Mesendoderm (in vitro differentiated cells): ENCODE results near the gene ZNF627.

Experiments
- DNase-seq: peaks from one replicate; pipeline ENCODE4 v3.0.0; 2013
- H2AK5ac ChIP-seq: 2 replicates; pipeline ENCODE4 v1.6.1; 2013; ENCODE audit warnings: low read length, inconsistent platforms
- H2BK120ac ChIP-seq: 2 replicates; pipeline ENCODE4 v1.6.1; 2013; ENCODE audit warnings: low read depth, mild to moderate bottlenecking, low read length, moderate library complexity, mixed read lengths
- H2BK15ac ChIP-seq: replicated peaks from 2 replicates; pipeline ENCODE4 v1.6.1; 2013; ENCODE audit warnings: low read depth, mild to moderate bottlenecking, moderate library complexity
- H2BK5ac ChIP-seq: 2 replicates; pipeline ENCODE4 v1.6.1; 2013; ENCODE audit warnings: low read length, inconsistent platforms
- H3K18ac ChIP-seq: 2 replicates; pipeline ENCODE4 v1.6.1; 2013; ENCODE audit warnings: mild to moderate bottlenecking, low read length, mixed read lengths
- H3K23ac ChIP-seq: one replicate; pipeline ENCODE4 v1.6.1; 2013; ENCODE audit warnings: low read length
- H3K27ac ChIP-seq: 2 replicates; pipeline ENCODE4 v1.5.1; 2013; ENCODE audit warnings: low read depth, mild to moderate bottlenecking, inconsistent platforms, low read length, moderate library complexity
- H3K27me3 ChIP-seq: 2 replicates; pipeline ENCODE4 v1.6.1; 2013; ENCODE audit warnings: low read length, control low read depth, mild to moderate bottlenecking, inconsistent platforms; ENCODE audit not compliant: insufficient read depth, poor library complexity
- H3K36me3 ChIP-seq: 2 replicates; pipeline ENCODE4 v1.6.1; 2013; ENCODE audit warnings: low read length, inconsistent platforms; ENCODE audit not compliant: control insufficient read depth, insufficient read depth
- H3K4ac ChIP-seq: one replicate; pipeline ENCODE4 v1.6.1; 2013; ENCODE audit warnings: low read depth, mild to moderate bottlenecking, low read length, moderate library complexity
- H3K4me1 ChIP-seq: 2 replicates; pipeline ENCODE4 v1.6.1; 2013; ENCODE audit warnings: low read depth, low read length, inconsistent platforms; ENCODE audit not compliant: control insufficient read depth
- H3K4me2 ChIP-seq: 2 replicates; pipeline ENCODE4 v1.6.1; 2013; ENCODE audit warnings: low read length
- H3K4me3 ChIP-seq: 2 replicates; pipeline ENCODE4 v1.5.1; 2013; ENCODE audit warnings: mild to moderate bottlenecking, low read length
- H3K56ac ChIP-seq: one replicate; pipeline ENCODE4 v1.6.1; 2013; ENCODE audit warnings: low read length
- H3K79me1 ChIP-seq: 2 replicates; pipeline ENCODE4 v1.6.1; 2013; ENCODE audit warnings: low read length, inconsistent platforms
- H3K79me2 ChIP-seq: 2 replicates; pipeline ENCODE4 v1.6.1; 2013; ENCODE audit warnings: mild to moderate bottlenecking, low read length; ENCODE audit not compliant: control insufficient read depth, insufficient read depth
- H3K9ac ChIP-seq: 2 replicates; pipeline ENCODE4 v1.6.1; 2013; ENCODE audit warnings: low read length, inconsistent platforms
- H4K5ac ChIP-seq: one replicate; pipeline ENCODE4 v1.6.1; 2013; ENCODE audit warnings: low read length
- H4K8ac ChIP-seq: one replicate; pipeline ENCODE4 v1.6.1; 2013; ENCODE audit warnings: low read depth, mild to moderate bottlenecking, control low read depth, low read length, moderate library complexity
- WGBS: extraction: QIAGEN DNeasy Blood & Tissue Kit; methylation state at CpG from one replicate; pipeline ENCODE4 v1.1.7; 2013; ENCODE audit warnings: low lambda C conversion rate, missing lambda C conversion rate; ENCODE audit not compliant: insufficient coverage; ENCODE audit errors: extremely low coverage; 5-methylcytosine and 5-hydroxymethylcytosine counted together

Gene ZNF627

DNA sequence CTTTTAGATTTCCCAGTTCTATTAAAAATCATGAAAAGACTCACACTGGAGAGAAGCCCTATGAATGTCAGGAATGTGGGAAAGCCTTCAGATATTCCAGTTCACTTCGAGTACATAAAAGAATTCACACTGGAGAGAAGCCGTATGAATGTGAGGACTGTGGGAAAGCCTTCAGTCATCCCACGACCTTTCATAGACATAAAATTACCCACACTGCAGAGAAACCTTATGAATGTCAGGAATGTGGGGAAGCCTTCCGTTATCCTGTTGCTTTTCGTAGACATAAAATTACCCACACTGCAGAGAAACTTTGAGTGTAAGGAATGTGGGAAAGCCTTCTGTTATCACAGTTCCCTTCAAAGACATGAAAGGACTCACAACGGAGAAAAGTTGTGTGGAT is 55.2 kb downstream of the ZNF627 start:
- H4K5ac ChIP-seq: no peak overlapping the region
- H3K9ac ChIP-seq: no peak overlapping the region
- H3K36me3 ChIP-seq: peaks cover 6% of the 10 kb centered on the region
- H3K4me2 ChIP-seq: no peak overlapping the region
- no peak overlapping the region for H2BK5ac ChIP-seq
- no peaks in the 10 kb centered on the region for H3K79me1 ChIP-seq
- no peak overlapping the region for H4K8ac ChIP-seq
- no peak for DNase-seq
- no peak overlapping the region for H3K27ac ChIP-seq
- no CpG with 5 or more reads among the region's 6 CpGs for WGBS
- H2BK120ac ChIP-seq: no peak overlapping the region
- no peaks in the 10 kb centered on the region for H3K79me2 ChIP-seq
- H3K56ac ChIP-seq: no peak overlapping the region
- H2BK15ac ChIP-seq: no peak overlapping the region
- no peak overlapping the region for H2AK5ac ChIP-seq
- H3K18ac ChIP-seq: no peak overlapping the region
- H3K23ac ChIP-seq: no peak overlapping the region
- peak overlapping the region; percentile 35 for H3K4me3 ChIP-seq
- no peaks in the 10 kb centered on the region for H3K27me3 ChIP-seq
- no peak overlapping the region for H3K4ac ChIP-seq
- no peaks in the 10 kb centered on the region for H3K4me1 ChIP-seq

DNA sequence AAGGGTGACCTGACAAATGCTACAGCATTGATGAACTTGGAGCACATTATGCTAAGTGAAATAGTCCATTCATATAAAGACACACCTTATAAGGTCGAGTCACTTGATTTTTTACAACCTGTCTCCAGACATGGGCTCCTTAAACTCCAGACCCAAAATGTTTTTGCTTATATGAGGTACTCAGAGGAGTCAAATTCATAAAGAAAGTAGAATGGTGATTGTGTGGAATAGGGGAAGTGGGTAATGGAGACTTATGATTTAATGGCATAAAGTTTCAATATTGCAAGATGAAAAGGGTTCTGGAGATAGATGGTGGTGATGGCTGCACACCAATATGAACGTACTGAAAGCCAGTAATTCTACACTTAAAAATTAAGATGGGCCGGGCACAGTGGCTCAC is 59.3 kb downstream of the ZNF627 start:
- no CpG with 5 or more reads among the region's 3 CpGs for WGBS
- H3K79me2 ChIP-seq: no peaks in the 10 kb centered on the region
- H3K79me1 ChIP-seq: no peaks in the 10 kb centered on the region
- no peak overlapping the region for H4K8ac ChIP-seq
- H3K4me3 ChIP-seq: no peak overlapping the region
- no peak overlapping the region for H2AK5ac ChIP-seq
- H3K4me1 ChIP-seq: no peaks in the 10 kb centered on the region
- H2BK15ac ChIP-seq: no peak overlapping the region
- no peak overlapping the region for H3K27ac ChIP-seq
- H3K4ac ChIP-seq: no peak overlapping the region
- peaks cover 5% of the 10 kb centered on the region for H3K36me3 ChIP-seq
- H3K4me2 ChIP-seq: no peak overlapping the region
- H2BK120ac ChIP-seq: no peak overlapping the region
- H3K18ac ChIP-seq: no peak overlapping the region
- H3K56ac ChIP-seq: no peak overlapping the region
- H2BK5ac ChIP-seq: no peak overlapping the region
- no peaks in the 10 kb centered on the region for H3K27me3 ChIP-seq
- no peak for DNase-seq
- H3K9ac ChIP-seq: no peak overlapping the region
- H4K5ac ChIP-seq: no peak overlapping the region
- no peak overlapping the region for H3K23ac ChIP-seq

DNA sequence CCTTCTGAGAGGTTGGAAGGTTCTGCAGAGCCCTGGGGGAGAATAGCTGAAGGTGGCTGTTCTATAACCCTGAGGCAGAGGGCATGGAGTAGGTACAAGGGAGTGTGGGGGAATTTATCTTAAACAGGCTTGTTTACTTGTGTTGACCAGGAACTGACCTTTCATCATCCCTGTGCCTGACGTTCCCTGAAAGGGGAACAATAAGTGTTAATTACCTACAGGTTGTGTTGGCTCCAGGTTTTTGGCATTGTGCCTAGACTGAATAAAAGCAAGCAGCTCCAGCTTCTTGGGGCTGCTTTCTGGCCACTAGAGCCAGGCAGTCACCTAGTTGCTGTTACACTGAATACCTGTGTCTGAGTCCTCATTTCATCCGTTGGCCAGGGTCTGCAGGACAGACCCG is 60.0 kb downstream of the ZNF627 start:
- no peak overlapping the region for H2BK120ac ChIP-seq
- H4K8ac ChIP-seq: no peak overlapping the region
- no peak overlapping the region for H3K4ac ChIP-seq
- H2AK5ac ChIP-seq: no peak overlapping the region
- H3K56ac ChIP-seq: no peak overlapping the region
- H3K4me3 ChIP-seq: no peak overlapping the region
- H4K5ac ChIP-seq: no peak overlapping the region
- H3K27me3 ChIP-seq: no peaks in the 10 kb centered on the region
- peaks cover 3% of the 10 kb centered on the region for H3K36me3 ChIP-seq
- no peak overlapping the region for H3K9ac ChIP-seq
- H2BK15ac ChIP-seq: no peak overlapping the region
- H3K79me2 ChIP-seq: no peaks in the 10 kb centered on the region
- H2BK5ac ChIP-seq: no peak overlapping the region
- DNase-seq: peak; percentile 40
- no CpG with 5 or more reads among the region's 3 CpGs for WGBS
- H3K23ac ChIP-seq: no peak overlapping the region
- no peak overlapping the region for H3K27ac ChIP-seq
- no peak overlapping the region for H3K18ac ChIP-seq
- H3K4me1 ChIP-seq: no peaks in the 10 kb centered on the region
- H3K79me1 ChIP-seq: no peaks in the 10 kb centered on the region
- no peak overlapping the region for H3K4me2 ChIP-seq

- Histone ChIP-seq H3K27me3 (no peaks in the 10 kb centered on the region), H2BK120ac (no peak overlapping the region), H3K36me3 (no peaks in the 10 kb centered on the region), H4K5ac (no peak overlapping the region), H3K4me3 (no peak overlapping the region), H2AK5ac (no peak overlapping the region), H3K56ac (no peak overlapping the region), H3K23ac (no peak overlapping the region), H3K9ac (no peak overlapping the region), H2BK5ac (no peak overlapping the region), H4K8ac (no peak overlapping the region), H3K4ac (no peak overlapping the region), H3K27ac (no peak overlapping the region), H3K79me2 (no peaks in the 10 kb centered on the region), H3K4me1 (no peaks in the 10 kb centered on the region), H2BK15ac (no peak overlapping the region), H3K4me2 (no peak overlapping the region), H3K79me1 (no peaks in the 10 kb centered on the region), H3K18ac (no peak overlapping the region)
- no peak for DNase-seq
- no CpG with 5 or more reads among the region's 7 CpGs for WGBS
These were observed 61.7 kb downstream of the ZNF627 start for GRCh38 chr19:11658970-11659369.

- Histone ChIP-seq H3K79me1 (no peaks in the 10 kb centered on the region), H2BK5ac (no peak overlapping the region), H3K4ac (no peak overlapping the region), H3K4me1 (no peaks in the 10 kb centered on the region), H4K5ac (no peak overlapping the region), H3K56ac (no peak overlapping the region), H2AK5ac (no peak overlapping the region), H2BK120ac (no peak overlapping the region), H3K18ac (no peak overlapping the region), H3K23ac (no peak overlapping the region), H3K27ac (no peak overlapping the region), H3K4me2 (no peak overlapping the region), H3K36me3 (no peaks in the 10 kb centered on the region), H3K4me3 (no peak overlapping the region), H3K27me3 (no peaks in the 10 kb centered on the region), H3K9ac (no peak overlapping the region), H3K79me2 (no peaks in the 10 kb centered on the region), H4K8ac (no peak overlapping the region), H2BK15ac (no peak overlapping the region)
- DNase-seq: no peak
- no CpG with 5 or more reads among the region's 1 CpG for WGBS
These were observed 62.3 kb downstream of the ZNF627 start for GRCh38 chr19:11659612-11660011.

GRCh38 chr19:11662278-11662677 is 65.0 kb downstream of the ZNF627 start:
- Histone ChIP-seq H4K5ac (no peak overlapping the region), H3K4me3 (no peak overlapping the region), H2BK5ac (no peak overlapping the region), H3K79me2 (no peaks in the 10 kb centered on the region), H2AK5ac (no peak overlapping the region), H2BK15ac (no peak overlapping the region), H4K8ac (no peak overlapping the region), H2BK120ac (no peak overlapping the region), H3K27me3 (no peaks in the 10 kb centered on the region), H3K4me2 (no peak overlapping the region), H3K23ac (no peak overlapping the region), H3K18ac (no peak overlapping the region), H3K9ac (no peak overlapping the region), H3K27ac (no peak overlapping the region), H3K56ac (no peak overlapping the region), H3K36me3 (no peaks in the 10 kb centered on the region), H3K4me1 (no peaks in the 10 kb centered on the region), H3K4ac (no peak overlapping the region), H3K79me1 (no peaks in the 10 kb centered on the region)
- no peak for DNase-seq
- whole genome bisulfite sequencing: no CpG with 5 or more reads among the region's 30 CpGs
